Subcutaneous abdominal adipose tissue (tissue), 5 donors: ENCODE results near the gene PTPN11.
"Not testable (repeated sequence)": the region's sequence is repeated elsewhere in the genome, so short reads cannot be mapped to it uniquely, and the experiment has no call there.

Experiments
- H3K27ac ChIP-seq: one replicate; pipeline ENCODE4 v1.7.0; 2013; ENCODE audit warnings: low read depth, mild to moderate bottlenecking, inconsistent platforms, low read length, moderate library complexity
- H3K27me3 ChIP-seq, 5 donors: one replicate each; pipeline ENCODE4 v1.7.0; 2013; ENCODE audit warnings: low read length in 5 of 5, inconsistent platforms in 1 of 5; ENCODE audit not compliant: control insufficient read depth in 5 of 5, insufficient read depth in 4 of 5
- H3K36me3 ChIP-seq, 5 donors: one replicate each; pipeline ENCODE4 v1.7.0; 2013; ENCODE audit warnings: low read length in 5 of 5; ENCODE audit not compliant: control insufficient read depth in 5 of 5, insufficient read depth in 5 of 5
- H3K4me1 ChIP-seq, 5 donors: one replicate each; pipeline ENCODE4 v1.7.0; 2013; ENCODE audit warnings: low read length in 5 of 5, mild to moderate bottlenecking in 3 of 5, moderate library complexity in 1 of 5; ENCODE audit not compliant: control insufficient read depth in 5 of 5, insufficient read depth in 5 of 5
- H3K4me3 ChIP-seq, 5 donors: one replicate each; pipeline ENCODE4 v1.7.0; 2013; ENCODE audit warnings: low read length in 5 of 5, low read depth in 1 of 5
- H3K9ac ChIP-seq, 5 donors: one replicate each; pipeline ENCODE4 v1.7.0; 2013; ENCODE audit warnings: low read length in 5 of 5, mild to moderate bottlenecking in 4 of 5, moderate library complexity in 3 of 5
- H3K9me3 ChIP-seq, 5 donors: one replicate each; pipeline ENCODE4 v1.7.0; 2013; ENCODE audit warnings: low read length in 5 of 5; ENCODE audit not compliant: control insufficient read depth in 5 of 5
- donor health status: healthy.
- donor health status: healthy.
- donor health status: healthy.
- donor health status: healthy.
- donor health status: healthy.

PTPN11 gene

GRCh38 chr12:112519841-112520340, 101.1 kb downstream of the PTPN11 start:
- not testable (repeated sequence) for H3K9ac ChIP-seq, H3K27me3 ChIP-seq, H3K27ac ChIP-seq, H3K36me3 ChIP-seq, H3K9me3 ChIP-seq, H3K4me3 ChIP-seq, H3K4me1 ChIP-seq

- Histone ChIP-seq H3K36me3 (no peaks in the 10 kb centered on the region), H3K9ac (no peak overlapping the region), H3K27ac (no peak overlapping the region), H3K4me1 (peaks cover 0 to 6% (median 0%) of the 10 kb centered on the region in 5 donors), H3K4me3 (no peak overlapping the region), H3K27me3 (no peaks in the 10 kb centered on the region), H3K9me3 (peaks cover 0 to 3% (median 0%) of the 10 kb centered on the region in 5 donors)
Measured at GRCh38 chr12:112523856-112524255, 105.1 kb downstream of the PTPN11 start.

GRCh38 chr12:112524269-112524668, 105.5 kb downstream of the PTPN11 start:
- no peak overlapping the region for H3K27ac ChIP-seq
- no peaks in the 10 kb centered on the region for H3K36me3 ChIP-seq
- no peak overlapping the region for H3K4me3 ChIP-seq
- no peak overlapping the region for H3K9ac ChIP-seq
- peaks cover 0 to 6% (median 0%) of the 10 kb centered on the region in 5 donors for H3K4me1 ChIP-seq
- no peaks in the 10 kb centered on the region for H3K27me3 ChIP-seq
- peaks cover 0 to 3% (median 0%) of the 10 kb centered on the region in 5 donors for H3K9me3 ChIP-seq

- Histone ChIP-seq H3K9ac (no peak overlapping the region), H3K9me3 (peaks cover 0 to 3% (median 0%) of the 10 kb centered on the region in 5 donors), H3K4me1 (peaks cover 0 to 6% (median 0%) of the 10 kb centered on the region in 5 donors), H3K27me3 (no peaks in the 10 kb centered on the region), H3K36me3 (no peaks in the 10 kb centered on the region), H3K27ac (no peak overlapping the region), H3K4me3 (no peak overlapping the region)
Measured at GRCh38 chr12:112524676-112525425, 106.1 kb downstream of the PTPN11 start.

GRCh38 chr12:112525426-112525809, 106.7 kb downstream of the PTPN11 start:
- no peak overlapping the region for H3K9ac ChIP-seq
- peaks cover 0 to 3% (median 0%) of the 10 kb centered on the region in 5 donors for H3K9me3 ChIP-seq
- H3K4me1 ChIP-seq: peaks cover 0 to 6% (median 0%) of the 10 kb centered on the region in 5 donors
- H3K27me3 ChIP-seq: no peaks in the 10 kb centered on the region
- no peak overlapping the region for H3K27ac ChIP-seq
- no peak overlapping the region for H3K4me3 ChIP-seq
- no peaks in the 10 kb centered on the region for H3K36me3 ChIP-seq

- H3K9me3 ChIP-seq: peaks cover 0 to 3% (median 0%) of the 10 kb centered on the region in 5 donors
- no peaks in the 10 kb centered on the region for H3K36me3 ChIP-seq
- H3K4me3 ChIP-seq: no peak overlapping the region
- no peak overlapping the region for H3K9ac ChIP-seq
- H3K27me3 ChIP-seq: no peaks in the 10 kb centered on the region
- H3K4me1 ChIP-seq: peaks cover 0 to 6% (median 0%) of the 10 kb centered on the region in 5 donors
- no peak overlapping the region for H3K27ac ChIP-seq
Measured at GRCh38 chr12:112527082-112527481, 108.3 kb downstream of the PTPN11 start.

- no peak overlapping the region for H3K4me3 ChIP-seq
- H3K27ac ChIP-seq: no peak overlapping the region
- no peaks in the 10 kb centered on the region for H3K36me3 ChIP-seq
- H3K27me3 ChIP-seq: no peaks in the 10 kb centered on the region
- H3K9ac ChIP-seq: no peak overlapping the region
- peaks cover 0 to 3% (median 0%) of the 10 kb centered on the region in 5 donors for H3K9me3 ChIP-seq
- peaks cover 0 to 6% (median 0%) of the 10 kb centered on the region in 5 donors for H3K4me1 ChIP-seq
Measured at GRCh38 chr12:112527501-112527900, 108.8 kb downstream of the PTPN11 start.

- Histone ChIP-seq H3K9ac (no peak overlapping the region), H3K4me1 (peaks cover 0 to 6% (median 0%) of the 10 kb centered on the region in 5 donors), H3K9me3 (peaks cover 0 to 3% (median 0%) of the 10 kb centered on the region in 5 donors), H3K36me3 (no peaks in the 10 kb centered on the region), H3K27ac (no peak overlapping the region), H3K4me3 (no peak overlapping the region), H3K27me3 (no peaks in the 10 kb centered on the region)
Measured at GRCh38 chr12:112528521-112528920, 109.8 kb downstream of the PTPN11 start.

GRCh38 chr12:112530941-112531340, 112.2 kb downstream of the PTPN11 start:
- no peak overlapping the region for H3K27ac ChIP-seq
- H3K9ac ChIP-seq: no peak overlapping the region
- H3K9me3 ChIP-seq: peaks cover 0 to 3% (median 0%) of the 10 kb centered on the region in 5 donors

GRCh38 chr12:112532106-112532505, 113.4 kb downstream of the PTPN11 start:
- Histone ChIP-seq H3K9me3 (peaks cover 0 to 3% (median 0%) of the 10 kb centered on the region in 5 donors), H3K27ac (no peak overlapping the region), H3K27me3 (peaks cover 0 to 7% (median 0%) of the 10 kb centered on the region in 5 donors), H3K4me1 (no peaks in the 10 kb centered on the region), H3K4me3 (no peak overlapping the region), H3K9ac (no peak overlapping the region), H3K36me3 (no peaks in the 10 kb centered on the region)

More at GRCh38 chr12:112530941-112531340, 112.2 kb downstream of the PTPN11 start:
- Histone ChIP-seq H3K27me3 (peaks cover 0 to 7% (median 0%) of the 10 kb centered on the region in 5 donors), H3K4me1 (no peaks in the 10 kb centered on the region), H3K4me3 (no peak overlapping the region), H3K36me3 (no peaks in the 10 kb centered on the region)
